Panc1 (cell line): ENCODE results near the gene PSMB2.

Experiments
- POLR2AphosphoS5 ChIP-seq: IDR thresholded peaks from 2 replicates; pipeline ENCODE4 v1.6.1; 2012; ENCODE audit warnings: mild to moderate bottlenecking, low read depth, low read length, moderate library complexity
- SIN3A ChIP-seq: IDR thresholded peaks from 2 replicates; pipeline ENCODE4 v1.6.1; 2012; ENCODE audit warnings: low read depth, mild to moderate bottlenecking, low read length, moderate library complexity, borderline replicate concordance; ENCODE audit not compliant: insufficient read depth
- TCF7L2 ChIP-seq: IDR thresholded peaks from 2 replicates; pipeline ENCODE4 v1.6.1; 2011; ENCODE audit warnings: mild to moderate bottlenecking, low read depth, low read length, inconsistent platforms
- TF ChIP-seq, protein P1 (sequence below): fragments of 450-650 bp; IDR thresholded peaks from 2 replicates; pipeline ENCODE4 v1.5.1; 2017; ENCODE audit warnings: mild to moderate bottlenecking
- TF ChIP-seq, protein P2 (sequence below), 2 experiments: IDR thresholded peaks; 2 replicates each; pipeline ENCODE4 v1.6.1; 2011 to 2012; ENCODE audit warnings: low read depth in 2 of 2, control low read depth in 1 of 2, low read length in 1 of 2, mild to moderate bottlenecking in 1 of 2, moderate library complexity in 1 of 2; ENCODE audit not compliant: insufficient read depth in 1 of 2

DNA sequence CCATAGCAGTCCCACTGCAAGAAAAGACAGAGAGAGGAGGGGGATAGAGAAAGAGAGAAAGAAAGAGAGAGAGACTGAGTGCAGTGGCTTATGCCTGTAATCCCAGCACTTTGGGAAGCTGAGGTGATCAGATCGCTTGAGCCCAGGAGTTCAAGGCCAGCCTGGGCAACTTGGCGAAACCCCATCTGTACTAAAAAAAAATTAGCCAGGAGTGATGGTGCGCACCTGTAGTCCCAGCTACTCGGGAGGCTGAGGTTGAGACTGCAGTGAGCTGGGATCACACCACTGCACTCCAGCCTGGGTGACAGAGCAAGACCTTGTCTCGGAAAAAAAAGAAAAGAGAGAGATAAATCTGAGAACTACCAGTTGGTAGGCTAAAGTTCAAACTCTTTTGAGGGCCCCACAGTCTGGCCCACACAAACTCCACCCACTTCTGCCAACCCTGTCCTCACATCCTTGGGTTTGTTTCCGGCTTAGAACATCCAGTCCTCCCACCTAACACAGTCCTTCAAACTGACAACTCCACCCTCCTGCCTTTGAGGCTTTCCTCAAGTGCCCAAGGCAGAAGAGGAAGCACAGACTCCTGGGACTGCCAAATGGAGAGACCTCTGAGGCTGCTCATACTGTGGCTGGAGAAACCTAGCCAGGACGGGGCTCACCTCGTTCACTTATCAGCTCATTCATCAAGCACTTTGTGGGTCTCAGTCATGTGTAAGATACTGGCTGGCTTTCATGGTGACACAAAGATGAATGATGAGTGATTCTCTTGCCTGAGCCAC, 48.1 kb downstream of the PSMB2 start:
- TF ChIP-seq POLR2AphosphoS5 = no peak
- TF ChIP-seq, protein P1, sequence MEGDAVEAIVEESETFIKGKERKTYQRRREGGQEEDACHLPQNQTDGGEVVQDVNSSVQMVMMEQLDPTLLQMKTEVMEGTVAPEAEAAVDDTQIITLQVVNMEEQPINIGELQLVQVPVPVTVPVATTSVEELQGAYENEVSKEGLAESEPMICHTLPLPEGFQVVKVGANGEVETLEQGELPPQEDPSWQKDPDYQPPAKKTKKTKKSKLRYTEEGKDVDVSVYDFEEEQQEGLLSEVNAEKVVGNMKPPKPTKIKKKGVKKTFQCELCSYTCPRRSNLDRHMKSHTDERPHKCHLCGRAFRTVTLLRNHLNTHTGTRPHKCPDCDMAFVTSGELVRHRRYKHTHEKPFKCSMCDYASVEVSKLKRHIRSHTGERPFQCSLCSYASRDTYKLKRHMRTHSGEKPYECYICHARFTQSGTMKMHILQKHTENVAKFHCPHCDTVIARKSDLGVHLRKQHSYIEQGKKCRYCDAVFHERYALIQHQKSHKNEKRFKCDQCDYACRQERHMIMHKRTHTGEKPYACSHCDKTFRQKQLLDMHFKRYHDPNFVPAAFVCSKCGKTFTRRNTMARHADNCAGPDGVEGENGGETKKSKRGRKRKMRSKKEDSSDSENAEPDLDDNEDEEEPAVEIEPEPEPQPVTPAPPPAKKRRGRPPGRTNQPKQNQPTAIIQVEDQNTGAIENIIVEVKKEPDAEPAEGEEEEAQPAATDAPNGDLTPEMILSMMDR = no peak
- no peak for TF ChIP-seq TCF7L2
- TF ChIP-seq, protein P2, sequence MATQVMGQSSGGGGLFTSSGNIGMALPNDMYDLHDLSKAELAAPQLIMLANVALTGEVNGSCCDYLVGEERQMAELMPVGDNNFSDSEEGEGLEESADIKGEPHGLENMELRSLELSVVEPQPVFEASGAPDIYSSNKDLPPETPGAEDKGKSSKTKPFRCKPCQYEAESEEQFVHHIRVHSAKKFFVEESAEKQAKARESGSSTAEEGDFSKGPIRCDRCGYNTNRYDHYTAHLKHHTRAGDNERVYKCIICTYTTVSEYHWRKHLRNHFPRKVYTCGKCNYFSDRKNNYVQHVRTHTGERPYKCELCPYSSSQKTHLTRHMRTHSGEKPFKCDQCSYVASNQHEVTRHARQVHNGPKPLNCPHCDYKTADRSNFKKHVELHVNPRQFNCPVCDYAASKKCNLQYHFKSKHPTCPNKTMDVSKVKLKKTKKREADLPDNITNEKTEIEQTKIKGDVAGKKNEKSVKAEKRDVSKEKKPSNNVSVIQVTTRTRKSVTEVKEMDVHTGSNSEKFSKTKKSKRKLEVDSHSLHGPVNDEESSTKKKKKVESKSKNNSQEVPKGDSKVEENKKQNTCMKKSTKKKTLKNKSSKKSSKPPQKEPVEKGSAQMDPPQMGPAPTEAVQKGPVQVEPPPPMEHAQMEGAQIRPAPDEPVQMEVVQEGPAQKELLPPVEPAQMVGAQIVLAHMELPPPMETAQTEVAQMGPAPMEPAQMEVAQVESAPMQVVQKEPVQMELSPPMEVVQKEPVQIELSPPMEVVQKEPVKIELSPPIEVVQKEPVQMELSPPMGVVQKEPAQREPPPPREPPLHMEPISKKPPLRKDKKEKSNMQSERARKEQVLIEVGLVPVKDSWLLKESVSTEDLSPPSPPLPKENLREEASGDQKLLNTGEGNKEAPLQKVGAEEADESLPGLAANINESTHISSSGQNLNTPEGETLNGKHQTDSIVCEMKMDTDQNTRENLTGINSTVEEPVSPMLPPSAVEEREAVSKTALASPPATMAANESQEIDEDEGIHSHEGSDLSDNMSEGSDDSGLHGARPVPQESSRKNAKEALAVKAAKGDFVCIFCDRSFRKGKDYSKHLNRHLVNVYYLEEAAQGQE (IDR thresholded peaks at IDR 0.05; ENCODE audit: insufficient read depth in 1 of 2, low read depth in 2 of 2, low read length in 1 of 2) = no peak
- no peak for TF ChIP-seq SIN3A
